ENCODE results near the gene ADK. TPM values are rescaled to one million over a fixed set of nuclear protein-coding genes. Genes with fewer than 3 reads are reported as not detected.

Gene ADK
- total RNA-seq, 1 donor from 2014 or later: 53.7 TPM

GRCh38 chr10:74681917-74682627 lies 531.1 kb downstream of the ADK start:
- TF ChIP-seq CTCF (IDR thresholded peaks at IDR 0.05; ENCODE audit: insufficient read depth, low read length, severe bottlenecking): no peak
- H3K27me3 ChIP-seq (ENCODE audit: control insufficient read depth, insufficient read depth, low read length): no peaks in the 10 kb centered on the region
- H3K4me3 ChIP-seq (ENCODE audit: low read depth, low read length): no peak overlapping the region
- H3K36me3 ChIP-seq (ENCODE audit: control insufficient read depth, insufficient read depth, low read length): no peaks in the 10 kb centered on the region
- no peak for DNase-seq (ENCODE audit: low read depth)
- no peak for FAIRE-seq

- Histone ChIP-seq H3K36me3 (ENCODE audit: control insufficient read depth, insufficient read depth, low read length) (no peaks in the 10 kb centered on the region), H3K4me3 (ENCODE audit: low read depth, low read length) (no peak overlapping the region), H3K27me3 (ENCODE audit: control insufficient read depth, insufficient read depth, low read length) (no peaks in the 10 kb centered on the region)
- no peak for DNase-seq (ENCODE audit: low read depth)
- FAIRE-seq: no peak
- no peak for TF ChIP-seq CTCF (IDR thresholded peaks at IDR 0.05; ENCODE audit: insufficient read depth, low read length, severe bottlenecking)
These were observed 532.0 kb downstream of the ADK start for GRCh38 chr10:74683067-74683466.

- TF ChIP-seq CTCF (IDR thresholded peaks at IDR 0.05; ENCODE audit: insufficient read depth, low read length, severe bottlenecking): no peak
- no peak for FAIRE-seq
- H3K36me3 ChIP-seq (ENCODE audit: control insufficient read depth, insufficient read depth, low read length): no peaks in the 10 kb centered on the region
- no peak for DNase-seq (ENCODE audit: low read depth)
- H3K4me3 ChIP-seq (ENCODE audit: low read depth, low read length): no peak overlapping the region
- no peaks in the 10 kb centered on the region for H3K27me3 ChIP-seq (ENCODE audit: control insufficient read depth, insufficient read depth, low read length)
These were observed 532.8 kb downstream of the ADK start for GRCh38 chr10:74683621-74684364.

GRCh38 chr10:74684462-74684861 lies 533.4 kb downstream of the ADK start:
- DNase-seq (ENCODE audit: low read depth) (no peak), FAIRE-seq (no peak)
- no peaks in the 10 kb centered on the region for H3K27me3 ChIP-seq (ENCODE audit: control insufficient read depth, insufficient read depth, low read length)
- no peaks in the 10 kb centered on the region for H3K36me3 ChIP-seq (ENCODE audit: control insufficient read depth, insufficient read depth, low read length)
- no peak for TF ChIP-seq CTCF (IDR thresholded peaks at IDR 0.05; ENCODE audit: insufficient read depth, low read length, severe bottlenecking)
- H3K4me3 ChIP-seq (ENCODE audit: low read depth, low read length): no peak overlapping the region

- TF ChIP-seq CTCF (IDR thresholded peaks at IDR 0.05; ENCODE audit: insufficient read depth, low read length, severe bottlenecking): no peak
- no peaks in the 10 kb centered on the region for H3K36me3 ChIP-seq (ENCODE audit: control insufficient read depth, insufficient read depth, low read length)
- no peak for FAIRE-seq
- no peaks in the 10 kb centered on the region for H3K27me3 ChIP-seq (ENCODE audit: control insufficient read depth, insufficient read depth, low read length)
- no peak for DNase-seq (ENCODE audit: low read depth)
- H3K4me3 ChIP-seq (ENCODE audit: low read depth, low read length): no peak overlapping the region
These were observed 534.5 kb downstream of the ADK start for GRCh38 chr10:74685564-74685963.

Measured in bronchial epithelial cell (primary cell).